Pulmonary artery endothelial cell (primary cell): ENCODE data around the gene BCL2L15. TPM values are rescaled to one million over a fixed set of nuclear protein-coding genes. Genes with fewer than 3 reads are reported as not detected.

Experiments
- total RNA-seq: library from RNA; depleted of rRNA; stranded (reverse); fragments of >200 nt; gene quantifications from 2 replicates; pipeline ENCODE4 v1.2.3, GENCODE V29; 2014

The BCL2L15 gene
- total RNA-seq, 1 donor from 2014 or later, result 0.26 TPM

Other genes with a start within 250 kb of the BCL2L15 start
- gene PHTF1, start 128.1 kb downstream of the BCL2L15 start, total RNA-seq, result 39.8 and 59.7 TPM in 2 replicates
- 9.1 and 11.9 TPM in 2 replicates for gene RSBN1, start 75.1 kb downstream of the BCL2L15 start, total RNA-seq
- gene PTPN22, start 15.9 kb downstream of the BCL2L15 start, total RNA-seq, result 0.63 and 3.2 TPM in 2 replicates
- gene AP4B1, start 17.2 kb upstream of the BCL2L15 start, total RNA-seq, result 25.1 and 29.3 TPM in 2 replicates
- gene DCLRE1B, start 17.7 kb upstream of the BCL2L15 start, total RNA-seq, result 3.4 and 3.9 TPM in 2 replicates
- gene HIPK1, start 41.7 kb upstream of the BCL2L15 start, total RNA-seq, result 34.8 and 42.7 TPM in 2 replicates
- 0.78 and 0.86 TPM in 2 replicates for gene OLFML3, start 91.9 kb upstream of the BCL2L15 start, total RNA-seq